OCI-LY1 (cell line): ENCODE measurements around the gene CEP83.

Experiments
- CTCF ChIP-seq: fragments of 200-600 bp; sonication (generic), shearing (Covaris generic); IDR thresholded peaks from 2 replicates; pipeline ENCODE4 v1.5.1; 2017; ENCODE audit warnings: mild to moderate bottlenecking, antibody characterized with exemption, low read length, moderate library complexity, mixed read lengths
- EZH2 ChIP-seq: fragments of 200-600 bp; sonication (generic), shearing (Covaris generic); IDR thresholded peaks from 2 replicates; pipeline ENCODE4 v1.8.0; 2017; ENCODE audit warnings: borderline replicate concordance, mixed run types, mild to moderate bottlenecking, antibody characterized with exemption, low read length, moderate library complexity, mixed read lengths

DNA sequence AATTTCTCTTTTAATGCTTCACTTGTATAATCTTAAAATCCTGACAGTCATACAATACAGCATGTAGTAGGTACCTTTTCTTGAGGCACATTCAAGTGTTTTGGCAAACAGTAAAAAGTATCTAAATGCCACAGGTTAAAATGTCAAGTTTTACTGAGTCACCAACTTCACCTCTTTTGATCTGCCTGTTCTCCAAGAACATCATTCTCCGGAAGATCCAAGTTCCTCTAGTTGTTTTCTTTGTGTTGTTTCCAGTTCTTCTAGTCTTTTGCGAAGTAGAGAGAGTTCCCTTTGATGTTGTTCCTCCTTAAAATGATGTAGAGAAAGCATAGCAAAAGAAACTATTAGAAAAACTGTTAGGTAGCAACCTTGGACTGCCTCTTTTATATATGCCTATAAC, 151.1 kb downstream of the CEP83 start:
- TF ChIP-seq CTCF (no peak), EZH2 (no peak)
